AG09309 (cell line): Measurements from ENCODE around the gene TMEM208.

Experiments
- DNase-seq: peaks from one replicate; pipeline ENCODE4 v3.0.0-alpha.2; 2010; ENCODE audit warnings: low read depth
- H3K4me3 ChIP-seq: 2 replicates; pipeline ENCODE4 v1.5.1; 2011; ENCODE audit warnings: mild to moderate bottlenecking, low read depth, low read length, moderate library complexity; ENCODE audit not compliant: control insufficient read depth
- CTCF ChIP-seq: IDR thresholded peaks from 2 replicates; pipeline ENCODE4 v1.5.1; 2011; ENCODE audit warnings: mild to moderate bottlenecking, low read depth, low read length, inconsistent platforms; ENCODE audit not compliant: insufficient read depth, control insufficient read depth; ENCODE audit errors: missing control alignments

TMEM208 gene

GRCh38 chr16:67202426-67202825 is 24.5 kb upstream of the TMEM208 start:
- TF ChIP-seq CTCF: no peak
- DNase-seq: no peak
- no peak overlapping the region for H3K4me3 ChIP-seq

- no peak overlapping the region for H3K4me3 ChIP-seq
- DNase-seq: no peak
- TF ChIP-seq CTCF: no peak
These were observed 23.9 kb upstream of the TMEM208 start for GRCh38 chr16:67202956-67203493.

GRCh38 chr16:67204076-67204475 is 22.9 kb upstream of the TMEM208 start:
- DNase-seq: no peak
- no peak overlapping the region for H3K4me3 ChIP-seq
- TF ChIP-seq CTCF: no peak

GRCh38 chr16:67206129-67206837 is 20.6 kb upstream of the TMEM208 start:
- TF ChIP-seq CTCF: no peak
- H3K4me3 ChIP-seq: no peak overlapping the region
- DNase-seq: no peak

- DNase-seq: no peak
- H3K4me3 ChIP-seq: no peak overlapping the region
- TF ChIP-seq CTCF: no peak
These were observed 20.1 kb upstream of the TMEM208 start for GRCh38 chr16:67206838-67207248.

- no peak for TF ChIP-seq CTCF
- no peak for DNase-seq
- no peak overlapping the region for H3K4me3 ChIP-seq
These were observed 19.5 kb upstream of the TMEM208 start for GRCh38 chr16:67207249-67208091.
